22Rv1 (cell line): ENCODE data around the gene RASSF5.

Experiments used
- CTCF ChIP-seq: fragments of 450-650 bp; IDR thresholded peaks from 2 replicates; pipeline ENCODE4 v1.5.1; 2017; ENCODE audit warnings: mild to moderate bottlenecking
- ZFX ChIP-seq: fragments of 450-650 bp; IDR thresholded peaks from 2 replicates; pipeline ENCODE4 v1.6.1; 2017; ENCODE audit warnings: antibody characterized with exemption, borderline replicate concordance

- TF ChIP-seq CTCF (no peak), ZFX (no peak)
These were observed 129.3 kb downstream of the RASSF5 start for GRCh38 chr1:206636671-206637070.
